H1 (cell line): ENCODE data around the gene DDX49. TPM values are rescaled to one million over a fixed set of nuclear protein-coding genes. Genes with fewer than 3 reads are reported as not detected.
A peak's percentile ranks its signal among the peaks of the same experiment; 100 is the strongest.

Experiments used
- EGR1 ChIP-seq: IDR thresholded peaks from 2 replicates; pipeline ENCODE4 v1.6.1; 2011; ENCODE audit warnings: low read depth, low read length, borderline replicate concordance
- NRF1 ChIP-seq: IDR thresholded peaks from 2 replicates; pipeline ENCODE4 v1.6.1; 2011; ENCODE audit warnings: mild to moderate bottlenecking, low read depth, low read length, improper control_type of control experiment
- PHF8 ChIP-seq: fragments of 200-600 bp; sonication (generic); conservative IDR thresholded peaks from 2 replicates; pipeline ENCODE4 v1.7.1; 2012; ENCODE audit warnings: low read depth, mild to moderate bottlenecking, inconsistent platforms, low read length, moderate library complexity
- SIN3A ChIP-seq, 2 experiments: IDR thresholded peaks in 1 of 2; conservative IDR thresholded peaks in 1 of 2; 2 replicates each; pipeline ENCODE4 v1.6.1; 2011 to 2012; ENCODE audit warnings: low read length in 2 of 2, improper control_type of control experiment in 1 of 2, low read depth in 1 of 2, mild to moderate bottlenecking in 1 of 2
- USF2 ChIP-seq: IDR thresholded peaks from 2 replicates; pipeline ENCODE4 v1.6.1; 2011; ENCODE audit warnings: low read length, improper control_type of control experiment
- polyA plus RNA-seq, 7 experiments: library from polyadenylated mRNA; depleted of rRNA in 3 of 7; stranded (reverse) in 5 of 7; unstranded in 2 of 7; fragments of >200 nt in 5 of 7; fragments of 200-250 nt in 2 of 7; gene quantifications; 1 replicate in 5 of 7; 2 replicates in 1 of 7; 4 replicates in 1 of 7; pipeline versions ENCODE4 v1.2.1 to v1.2.3, GENCODE V29; 2011 to 2013; ENCODE audit warnings: missing spikeins in 2 of 7, mixed read lengths in 2 of 7
- total RNA-seq: library from RNA; stranded (reverse); fragmentation: NEBNext Ultra II Directional; extraction: Animal tissue kit (Norgen Biotek cat#: 25700); gene quantifications from 2 replicates; pipeline ENCODE4 v1.2.1, GENCODE V29; 2021

The DDX49 gene
- total and polyA plus RNA-seq, 2 of the 8 experiments (the other 6 are each of a cell fraction or from before 2014, with no cell fraction given), result 41.3 to 46.5 TPM

- TF ChIP-seq EGR1 (0 out of 2 replicates have a peak, but pooled peaks have one; percentile 27), NRF1 (no peak), PHF8 (0 out of 2 replicates have a peak, but pooled peaks have one; percentile 18), SIN3A (conservative IDR thresholded peaks at IDR 0.05 in 1 of 2, IDR thresholded peaks at IDR 0.05 in 1 of 2; ENCODE audit: low read depth in 1 of 2, low read length in 2 of 2) (0 out of 4 replicates have a peak, but pooled peaks of 1 of the 2 experiments have one; percentile 2), USF2 (no peak)
Observed at GRCh38 chr19:18940769-18941627, 21.5 kb downstream of the DDX49 start, which contains the start of gene HOMER3 (continued).
